OCI-LY1 (cell line): ENCODE results near the gene ARCN1.

ENCODE experiments used
- H2AFZ ChIP-seq: fragments of 200-600 bp; sonication (generic), shearing (Covaris generic); 2 replicates; pipeline ENCODE4 v1.6.0; 2014; ENCODE audit warnings: antibody characterized with exemption, mild to moderate bottlenecking, low read length
- H3F3A ChIP-seq: fragments of 200-600 bp; sonication (generic), shearing (Covaris generic); 2 replicates; pipeline ENCODE4 v1.6.0; 2014; ENCODE audit warnings: mild to moderate bottlenecking, antibody characterized with exemption, low read length, moderate library complexity; ENCODE audit not compliant: insufficient read depth
- H3K27ac ChIP-seq: fragments of 200-600 bp; sonication (generic); 2 replicates; pipeline ENCODE4 v1.5.1; 2014; ENCODE audit warnings: low read length, mixed run types, mild to moderate bottlenecking, low read depth; ENCODE audit not compliant: poor library complexity, severe bottlenecking
- H3K27me3 ChIP-seq: fragments of 200-600 bp; sonication (generic); 2 replicates; pipeline ENCODE4 v1.6.0; 2014; ENCODE audit warnings: antibody characterized with exemption, mild to moderate bottlenecking, low read length, moderate library complexity; ENCODE audit not compliant: insufficient read depth
- H3K36me3 ChIP-seq: fragments of 200-600 bp; sonication (generic); 2 replicates; pipeline ENCODE4 v1.6.1; 2014; ENCODE audit warnings: mild to moderate bottlenecking, antibody characterized with exemption, low read length, moderate library complexity, mixed read lengths; ENCODE audit not compliant: insufficient read depth
- H3K4me1 ChIP-seq: fragments of 200-600 bp; sonication (generic); 2 replicates; pipeline ENCODE4 v1.5.1; 2014; ENCODE audit warnings: mild to moderate bottlenecking, low read length, moderate library complexity; ENCODE audit not compliant: insufficient read depth, severe bottlenecking
- H3K4me2 ChIP-seq: fragments of 200-600 bp; sonication (generic), shearing (Covaris generic); 2 replicates; pipeline ENCODE4 v1.6.1; 2014; ENCODE audit warnings: low read length
- H3K4me3 ChIP-seq: fragments of 200-600 bp; sonication (generic); 2 replicates; pipeline ENCODE4 v1.5.1; 2014; ENCODE audit warnings: low read length, low read depth, mild to moderate bottlenecking, mixed read lengths; ENCODE audit not compliant: poor library complexity, severe bottlenecking
- H3K79me2 ChIP-seq: fragments of 200-600 bp; shearing (Covaris generic); 2 replicates; pipeline ENCODE4 v1.6.1; 2016; ENCODE audit warnings: mixed run types, low read length, mixed read lengths; ENCODE audit not compliant: insufficient read depth
- H3K9ac ChIP-seq: fragments of 200-600 bp; sonication (generic), shearing (Covaris generic); 2 replicates; pipeline ENCODE4 v1.6.1; 2014; ENCODE audit warnings: mild to moderate bottlenecking, low read length, mixed read lengths
- H3K9me2 ChIP-seq: fragments of 200-600 bp; sonication (generic), shearing (Covaris generic); 2 replicates; pipeline ENCODE4 v1.6.1; 2014; ENCODE audit warnings: low read depth, mild to moderate bottlenecking, low read length, mixed read lengths
- H3K9me3 ChIP-seq: fragments of 200-600 bp; shearing (Covaris generic); 2 replicates; pipeline ENCODE4 v1.6.1; 2014; ENCODE audit warnings: low read length, mixed read lengths
- H4K20me1 ChIP-seq: fragments of 200-600 bp; sonication (generic), shearing (Covaris generic); 2 replicates; pipeline ENCODE4 v1.6.0; 2016; ENCODE audit warnings: mild to moderate bottlenecking, low read length; ENCODE audit not compliant: insufficient read depth
- EZH2 ChIP-seq: fragments of 200-600 bp; sonication (generic), shearing (Covaris generic); IDR thresholded peaks from 2 replicates; pipeline ENCODE4 v1.8.0; 2017; ENCODE audit warnings: borderline replicate concordance, mixed run types, mild to moderate bottlenecking, antibody characterized with exemption, low read length, moderate library complexity, mixed read lengths
- TF ChIP-seq, protein P1 (sequence below): fragments of 200-600 bp; sonication (generic), shearing (Covaris generic); IDR thresholded peaks from 2 replicates; pipeline ENCODE4 v1.5.1; 2017; ENCODE audit warnings: mild to moderate bottlenecking, antibody characterized with exemption, low read length, moderate library complexity, mixed read lengths

Gene ARCN1

DNA sequence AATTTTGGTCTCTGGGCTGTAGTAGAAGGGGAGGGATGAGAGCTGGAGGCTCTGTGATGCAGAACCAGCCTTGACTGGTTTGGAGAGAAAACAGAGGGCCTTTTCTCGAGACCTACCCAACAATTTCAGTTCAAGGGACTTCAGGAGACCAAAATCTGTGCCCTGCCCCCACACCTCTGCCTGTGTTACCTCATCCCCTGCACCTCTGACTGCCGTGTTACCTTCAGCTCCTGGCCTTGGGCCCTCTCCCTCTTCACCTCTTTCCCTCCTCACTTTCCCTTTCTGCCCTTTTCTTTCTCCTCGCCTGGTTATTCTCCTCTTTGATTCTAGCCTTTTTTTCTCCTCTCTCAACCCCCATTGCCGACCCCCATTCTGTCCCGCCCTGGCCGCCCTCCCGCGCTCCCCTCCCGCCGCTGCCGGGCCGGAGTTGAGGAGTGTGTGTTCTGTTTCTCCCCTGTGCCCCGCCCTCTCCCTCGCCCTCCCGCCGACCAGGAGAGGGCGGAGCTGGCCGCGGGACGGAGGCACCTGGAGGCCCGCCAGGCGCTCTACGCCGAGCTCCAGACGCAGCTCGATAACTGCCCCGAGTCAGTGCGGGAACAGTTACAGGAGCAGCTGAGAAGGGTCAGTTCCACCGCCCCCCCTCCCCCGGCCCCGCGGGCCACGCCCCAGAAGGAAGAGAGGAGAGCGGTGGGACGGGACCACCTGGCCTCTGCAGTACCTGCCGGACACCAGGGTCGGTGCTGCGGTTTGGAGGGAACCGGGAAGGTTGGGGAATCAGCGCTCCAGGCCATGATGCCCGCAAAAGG is 62.4 kb downstream of the ARCN1 start:
- H3K27ac ChIP-seq, result no peak overlapping the region
- H3K9ac ChIP-seq, result no peak overlapping the region
- H3K36me3 ChIP-seq, result no peaks in the 10 kb centered on the region
- no peak overlapping the region for H2AFZ ChIP-seq
- no peak overlapping the region for H3K4me3 ChIP-seq
- no peaks in the 10 kb centered on the region for H3K4me1 ChIP-seq
- no peaks in the 10 kb centered on the region for H4K20me1 ChIP-seq
- H3K9me3 ChIP-seq, result no peaks in the 10 kb centered on the region
- TF ChIP-seq, protein P1, sequence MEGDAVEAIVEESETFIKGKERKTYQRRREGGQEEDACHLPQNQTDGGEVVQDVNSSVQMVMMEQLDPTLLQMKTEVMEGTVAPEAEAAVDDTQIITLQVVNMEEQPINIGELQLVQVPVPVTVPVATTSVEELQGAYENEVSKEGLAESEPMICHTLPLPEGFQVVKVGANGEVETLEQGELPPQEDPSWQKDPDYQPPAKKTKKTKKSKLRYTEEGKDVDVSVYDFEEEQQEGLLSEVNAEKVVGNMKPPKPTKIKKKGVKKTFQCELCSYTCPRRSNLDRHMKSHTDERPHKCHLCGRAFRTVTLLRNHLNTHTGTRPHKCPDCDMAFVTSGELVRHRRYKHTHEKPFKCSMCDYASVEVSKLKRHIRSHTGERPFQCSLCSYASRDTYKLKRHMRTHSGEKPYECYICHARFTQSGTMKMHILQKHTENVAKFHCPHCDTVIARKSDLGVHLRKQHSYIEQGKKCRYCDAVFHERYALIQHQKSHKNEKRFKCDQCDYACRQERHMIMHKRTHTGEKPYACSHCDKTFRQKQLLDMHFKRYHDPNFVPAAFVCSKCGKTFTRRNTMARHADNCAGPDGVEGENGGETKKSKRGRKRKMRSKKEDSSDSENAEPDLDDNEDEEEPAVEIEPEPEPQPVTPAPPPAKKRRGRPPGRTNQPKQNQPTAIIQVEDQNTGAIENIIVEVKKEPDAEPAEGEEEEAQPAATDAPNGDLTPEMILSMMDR, result no peak
- no peak for TF ChIP-seq EZH2
- no peaks in the 10 kb centered on the region for H3K79me2 ChIP-seq
- no peak overlapping the region for H3K4me2 ChIP-seq
- H3K27me3 ChIP-seq, result 0 out of 2 replicates have a peak, but pooled peaks cover 3% of the 10 kb centered on the region
- H3K9me2 ChIP-seq, result no peaks in the 10 kb centered on the region
- H3F3A ChIP-seq, result no peaks in the 10 kb centered on the region

DNA sequence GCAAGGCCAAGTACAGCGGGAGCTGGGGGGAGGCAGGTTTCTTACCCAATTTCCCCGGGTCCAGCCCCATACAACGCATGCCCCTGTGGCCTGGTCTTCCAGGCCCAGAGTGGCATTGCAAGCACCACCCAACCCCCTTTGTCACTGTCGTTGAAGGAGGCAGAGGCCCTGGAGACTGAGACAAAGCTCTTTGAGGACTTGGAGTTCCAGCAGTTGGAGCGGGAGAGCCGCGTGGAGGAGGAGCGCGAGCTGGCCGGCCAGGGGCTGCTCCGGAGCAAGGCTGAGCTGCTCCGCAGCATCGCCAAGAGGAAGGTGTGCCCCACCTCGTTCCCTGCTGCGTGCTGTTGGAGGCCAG is 63.0 kb downstream of the ARCN1 start:
- 0 out of 2 replicates have a peak, but pooled peaks cover 3% of the 10 kb centered on the region for H3K27me3 ChIP-seq
- no peak overlapping the region for H2AFZ ChIP-seq
- H3K4me3 ChIP-seq, result no peak overlapping the region
- no peaks in the 10 kb centered on the region for H3K79me2 ChIP-seq
- no peaks in the 10 kb centered on the region for H3K36me3 ChIP-seq
- H3K9me2 ChIP-seq, result no peaks in the 10 kb centered on the region
- H3K9ac ChIP-seq, result no peak overlapping the region
- no peak overlapping the region for H3K27ac ChIP-seq
- H3K4me2 ChIP-seq, result no peak overlapping the region
- no peaks in the 10 kb centered on the region for H3K9me3 ChIP-seq
- no peaks in the 10 kb centered on the region for H4K20me1 ChIP-seq
- TF ChIP-seq, protein P1, result no peak
- TF ChIP-seq EZH2, result no peak
- H3F3A ChIP-seq, result no peaks in the 10 kb centered on the region
- no peaks in the 10 kb centered on the region for H3K4me1 ChIP-seq

DNA sequence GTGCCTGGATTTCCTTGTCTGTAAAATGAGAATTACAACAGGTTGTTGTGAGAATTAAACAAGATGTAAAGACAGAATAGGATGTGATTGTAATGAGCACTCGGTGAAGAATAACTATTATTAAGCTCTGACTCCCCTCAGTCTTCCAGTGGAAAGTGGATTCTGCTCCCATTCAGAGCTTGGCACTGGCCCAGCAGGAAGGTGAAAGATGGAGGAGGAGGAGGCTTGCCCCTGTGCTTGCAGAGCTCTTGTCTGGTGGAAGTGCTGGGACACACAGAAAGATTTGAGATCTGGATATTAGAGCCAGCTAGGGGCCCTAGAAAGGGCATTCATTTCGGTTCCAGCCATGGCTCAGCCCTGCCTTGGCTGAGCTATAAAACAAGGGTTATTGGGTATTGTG is 63.4 kb downstream of the ARCN1 start:
- H3F3A ChIP-seq, result no peaks in the 10 kb centered on the region
- H3K79me2 ChIP-seq, result no peaks in the 10 kb centered on the region
- no peaks in the 10 kb centered on the region for H4K20me1 ChIP-seq
- TF ChIP-seq, protein P1, result no peak
- H3K4me1 ChIP-seq, result no peaks in the 10 kb centered on the region
- 0 out of 2 replicates have a peak, but pooled peaks cover 3% of the 10 kb centered on the region for H3K27me3 ChIP-seq
- no peak overlapping the region for H3K4me2 ChIP-seq
- no peaks in the 10 kb centered on the region for H3K9me3 ChIP-seq
- H3K4me3 ChIP-seq, result no peak overlapping the region
- no peak overlapping the region for H3K9ac ChIP-seq
- H3K9me2 ChIP-seq, result no peaks in the 10 kb centered on the region
- H3K36me3 ChIP-seq, result no peaks in the 10 kb centered on the region
- H2AFZ ChIP-seq, result no peak overlapping the region
- no peak overlapping the region for H3K27ac ChIP-seq
